ENCODE measurements around the gene ANKZF1. TPM values are rescaled to one million over a fixed set of nuclear protein-coding genes. Genes with fewer than 3 reads are reported as not detected.

ANKZF1 gene
- total and polyA plus RNA-seq, 2 donors (not counting 1 experiment from before 2014, with no cell fraction given) = 152 to 181 TPM

- no peak overlapping the region for H2AFZ ChIP-seq (ENCODE audit: insufficient read depth, low read depth, low read length, poor library complexity, severe bottlenecking)
- no peak for DNase-seq
- no peaks in the 10 kb centered on the region for H3K4me1 ChIP-seq (ENCODE audit: control insufficient read depth in 2 of 2, insufficient read depth in 2 of 2, low read length in 2 of 2)
- Mint-ChIP-seq H3K27ac (no peak overlapping the region), H3K9me3 (ENCODE audit: insufficient read depth) (no peaks in the 10 kb centered on the region), H3K27me3 (no peaks in the 10 kb centered on the region), H3K4me3 (no peak overlapping the region), H3K4me1 (no peaks in the 10 kb centered on the region)
- no peak overlapping the region for H3K4me3 ChIP-seq (ENCODE audit: control extremely low read depth in 1 of 5, extremely low read depth in 1 of 5, insufficient read depth in 1 of 5, low read depth in 2 of 5, low read length in 4 of 5)
- WGBS (ENCODE audit: insufficient coverage) = no CpG with 5 or more reads among the region's 2 CpGs
- no peak for TF ChIP-seq EZH2 (IDR thresholded peaks at IDR 0.05; ENCODE audit: borderline replicate concordance, insufficient read depth, low read depth, low read length, poor library complexity, severe bottlenecking)
- no peak for TF ChIP-seq CTCF (IDR thresholded peaks at IDR 0.05)
- peaks cover 8% of the 10 kb centered on the region for H3K79me2 ChIP-seq (ENCODE audit: control insufficient read depth, insufficient read depth, low read length)
- CTCF ChIA-PET = interaction anchor here (1.0 to 1.5 kb wide), 2 partner anchors 10 to 12 kb away, joined by 3 read pairs; no protein-coding TSS in a partner anchor
- H4K20me1 ChIP-seq (ENCODE audit: control insufficient read depth, insufficient read depth, low read length, poor library complexity, severe bottlenecking) = no peaks in the 10 kb centered on the region
- no peaks in the 10 kb centered on the region for H3K36me3 ChIP-seq (replicated peaks in 1 of 2; ENCODE audit: control extremely low read depth in 1 of 2, control insufficient read depth in 1 of 2, extremely low read depth in 1 of 2, insufficient read depth in 2 of 2, low read length in 1 of 2)
- intact Hi-C loops (cut with micrococcal nuclease) = no loop called here
- no peaks in the 10 kb centered on the region for H3K27me3 ChIP-seq (replicated peaks in 1 of 4; ENCODE audit: control extremely low read depth in 1 of 4, control insufficient read depth in 3 of 4, insufficient read depth in 4 of 4, low read length in 3 of 4)
- no peak overlapping the region for H3K4me2 ChIP-seq (replicated peaks; ENCODE audit: low read depth, low read length, poor library complexity, severe bottlenecking)
- ATAC-seq (ENCODE audit: low read depth) = no peak
- no peak overlapping the region for H3K27ac ChIP-seq (ENCODE audit: low read length in 2 of 2)
- POLR2A ChIA-PET = no interaction called here
- H3K9me3 ChIP-seq (ENCODE audit: control extremely low read depth in 1 of 3, control insufficient read depth in 2 of 3, insufficient read depth in 1 of 3, low read length in 2 of 3) = no peaks in the 10 kb centered on the region
- no peak overlapping the region for H3K9ac ChIP-seq (ENCODE audit: low read length)
These were observed 38.7 kb downstream of the ANKZF1 start for GRCh38 chr2:219268294-219268693.

- no peak for ATAC-seq (ENCODE audit: low read depth)
- H3K4me1 Mint-ChIP-seq = peaks cover 5% of the 10 kb centered on the region
- Histone ChIP-seq H3K9ac (ENCODE audit: low read length) (no peak overlapping the region), H3K4me2 (replicated peaks; ENCODE audit: low read depth, low read length, poor library complexity, severe bottlenecking) (no peak overlapping the region), H4K20me1 (ENCODE audit: control insufficient read depth, insufficient read depth, low read length, poor library complexity, severe bottlenecking) (no peaks in the 10 kb centered on the region), H3K27ac (ENCODE audit: low read length in 2 of 2) (no peak overlapping the region), H3K4me1 (ENCODE audit: control insufficient read depth in 2 of 2, insufficient read depth in 2 of 2, low read length in 2 of 2) (no peaks in the 10 kb centered on the region), H2AFZ (ENCODE audit: insufficient read depth, low read depth, low read length, poor library complexity, severe bottlenecking) (no peak overlapping the region), H3K79me2 (ENCODE audit: control insufficient read depth, insufficient read depth, low read length) (peaks cover 16% of the 10 kb centered on the region), H3K27me3 (replicated peaks in 1 of 4; ENCODE audit: control extremely low read depth in 1 of 4, control insufficient read depth in 3 of 4, insufficient read depth in 4 of 4, low read length in 3 of 4) (no peaks in the 10 kb centered on the region), H3K4me3 (ENCODE audit: control extremely low read depth in 1 of 5, extremely low read depth in 1 of 5, insufficient read depth in 1 of 5, low read depth in 2 of 5, low read length in 4 of 5) (no peak overlapping the region), H3K9me3 (ENCODE audit: control extremely low read depth in 1 of 3, control insufficient read depth in 2 of 3, insufficient read depth in 1 of 3, low read length in 2 of 3) (no peaks in the 10 kb centered on the region), H3K36me3 (replicated peaks in 1 of 2; ENCODE audit: control extremely low read depth in 1 of 2, control insufficient read depth in 1 of 2, extremely low read depth in 1 of 2, insufficient read depth in 2 of 2, low read length in 1 of 2) (no peaks in the 10 kb centered on the region)
- intact Hi-C loops (cut with micrococcal nuclease) = loop anchor here (10.0 kb wide), 1 partner anchor 325 kb away; the partner anchor contains the start of gene STK11IP
- no peak for DNase-seq
- no peak overlapping the region for H3K27ac Mint-ChIP-seq
- H3K9me3 Mint-ChIP-seq (ENCODE audit: insufficient read depth) = no peaks in the 10 kb centered on the region
- 92% methylated on average over 8 of the region's 8 CpGs for WGBS (ENCODE audit: insufficient coverage)
- TF ChIP-seq CTCF (IDR thresholded peaks at IDR 0.05) (no peak), EZH2 (IDR thresholded peaks at IDR 0.05; ENCODE audit: borderline replicate concordance, insufficient read depth, low read depth, low read length, poor library complexity, severe bottlenecking) (no peak)
- H3K27me3 Mint-ChIP-seq = no peaks in the 10 kb centered on the region
- CTCF ChIA-PET = interaction anchor here (0.9 to 1.5 kb wide), 4 partner anchors 9 to 111 kb away, joined by 3 to 5 read pairs (median 3); no protein-coding TSS in a partner anchor
- no peak overlapping the region for H3K4me3 Mint-ChIP-seq
- POLR2A ChIA-PET = no interaction called here
These were observed 39.9 kb downstream of the ANKZF1 start for GRCh38 chr2:219269362-219270054.

Data from B cell (primary cell).